WTC11 (cell line): ENCODE data around the gene RBFOX1.

Experiments used
- CTCF ChIP-seq: fragments of 200-600 bp; IDR thresholded peaks from 2 replicates; pipeline ENCODE4 v1.8.0; 2022; ENCODE audit warnings: antibody characterized with exemption
- TF ChIP-seq, protein P1 (sequence below): sonication (generic); formaldehyde crosslinking; IDR thresholded peaks from 2 replicates; pipeline ENCODE4 v1.8.0; 2022; ENCODE audit warnings: missing genetic modification reagents

DNA sequence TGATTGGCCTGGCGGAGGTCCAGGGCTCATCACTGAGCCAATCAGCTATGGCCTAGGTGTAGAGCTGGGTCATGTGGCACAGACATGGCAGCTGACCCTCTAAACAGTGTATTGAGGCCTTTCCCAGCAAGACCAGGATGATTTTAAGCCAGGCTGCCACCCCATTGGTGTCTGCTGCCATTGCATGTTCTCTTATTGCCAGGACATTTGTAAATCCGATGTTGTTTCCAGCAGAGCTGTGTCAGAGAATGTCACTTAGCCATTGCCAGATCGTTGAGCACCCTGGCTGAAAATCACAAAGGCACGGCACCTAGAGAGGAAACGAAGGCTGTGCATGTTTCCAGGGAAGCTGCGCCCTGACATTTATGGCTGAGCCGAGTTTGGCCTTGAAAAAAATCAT is 33.4 kb downstream of the RBFOX1 start:
- no peak for TF ChIP-seq CTCF
- TF ChIP-seq, protein P1, sequence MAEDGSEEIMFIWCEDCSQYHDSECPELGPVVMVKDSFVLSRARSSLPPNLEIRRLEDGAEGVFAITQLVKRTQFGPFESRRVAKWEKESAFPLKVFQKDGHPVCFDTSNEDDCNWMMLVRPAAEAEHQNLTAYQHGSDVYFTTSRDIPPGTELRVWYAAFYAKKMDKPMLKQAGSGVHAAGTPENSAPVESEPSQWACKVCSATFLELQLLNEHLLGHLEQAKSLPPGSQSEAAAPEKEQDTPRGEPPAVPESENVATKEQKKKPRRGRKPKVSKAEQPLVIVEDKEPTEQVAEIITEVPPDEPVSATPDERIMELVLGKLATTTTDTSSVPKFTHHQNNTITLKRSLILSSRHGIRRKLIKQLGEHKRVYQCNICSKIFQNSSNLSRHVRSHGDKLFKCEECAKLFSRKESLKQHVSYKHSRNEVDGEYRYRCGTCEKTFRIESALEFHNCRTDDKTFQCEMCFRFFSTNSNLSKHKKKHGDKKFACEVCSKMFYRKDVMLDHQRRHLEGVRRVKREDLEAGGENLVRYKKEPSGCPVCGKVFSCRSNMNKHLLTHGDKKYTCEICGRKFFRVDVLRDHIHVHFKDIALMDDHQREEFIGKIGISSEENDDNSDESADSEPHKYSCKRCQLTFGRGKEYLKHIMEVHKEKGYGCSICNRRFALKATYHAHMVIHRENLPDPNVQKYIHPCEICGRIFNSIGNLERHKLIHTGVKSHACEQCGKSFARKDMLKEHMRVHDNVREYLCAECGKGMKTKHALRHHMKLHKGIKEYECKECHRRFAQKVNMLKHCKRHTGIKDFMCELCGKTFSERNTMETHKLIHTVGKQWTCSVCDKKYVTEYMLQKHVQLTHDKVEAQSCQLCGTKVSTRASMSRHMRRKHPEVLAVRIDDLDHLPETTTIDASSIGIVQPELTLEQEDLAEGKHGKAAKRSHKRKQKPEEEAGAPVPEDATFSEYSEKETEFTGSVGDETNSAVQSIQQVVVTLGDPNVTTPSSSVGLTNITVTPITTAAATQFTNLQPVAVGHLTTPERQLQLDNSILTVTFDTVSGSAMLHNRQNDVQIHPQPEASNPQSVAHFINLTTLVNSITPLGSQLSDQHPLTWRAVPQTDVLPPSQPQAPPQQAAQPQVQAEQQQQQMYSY: no peak
